NCI-H146 treated with DMSO at 0.1 percent for 48 hours (cell line): Measurements from ENCODE around the gene TMIE.
A peak's percentile ranks its signal among the peaks of the same experiment; 100 is the strongest.
"Not testable (repeated sequence)": the region's sequence is repeated elsewhere in the genome, so short reads cannot be mapped to it uniquely, and the experiment has no call there.

Experiments used
- DNase-seq: peaks from one replicate; lab custom pipeline; 2025; ENCODE audit not compliant: unreplicated experiment; lab: John Stamatoyannopoulos, UW

The TMIE gene

DNA sequence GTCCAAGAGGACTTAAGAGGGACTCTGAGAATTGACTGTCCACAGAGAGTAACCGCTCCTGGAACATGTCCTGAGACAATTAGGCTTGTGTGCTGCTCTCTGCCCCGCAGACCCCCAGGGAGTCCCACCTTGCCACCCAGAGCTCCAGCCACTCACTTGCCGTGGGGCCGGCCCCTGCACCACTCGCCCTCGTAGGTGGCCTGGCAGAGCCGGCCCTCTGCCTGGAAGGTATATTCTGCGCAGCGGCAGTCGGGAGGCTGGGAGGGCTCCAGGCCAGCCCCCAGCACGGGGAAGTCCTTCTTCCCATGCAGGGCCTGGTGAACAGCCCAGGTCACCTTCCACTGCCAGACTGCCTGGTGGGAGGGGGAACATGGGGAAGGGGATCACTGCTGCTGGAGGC, 18.2 kb upstream of the TMIE start:
- no peak for DNase-seq

DNA sequence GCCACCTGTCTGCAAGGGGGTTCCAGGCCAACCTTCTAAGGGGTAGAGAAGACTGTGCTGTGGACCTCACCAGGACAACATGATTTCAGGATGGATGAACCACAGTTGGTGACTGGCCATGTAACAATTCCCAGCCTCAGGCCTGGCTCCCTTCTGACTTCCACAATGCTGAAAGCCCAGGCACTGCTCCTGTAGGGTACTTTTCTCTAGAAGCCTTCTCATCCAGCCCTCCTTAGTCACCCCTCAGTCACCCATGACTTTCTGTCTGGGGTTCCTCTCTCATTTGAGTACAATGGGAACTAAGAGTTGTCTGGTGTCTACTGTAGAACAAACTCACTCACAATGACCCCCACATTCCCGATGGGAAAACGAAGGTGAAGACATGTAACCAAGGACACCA, 16.3 kb upstream of the TMIE start:
- DNase-seq = no peak

DNA sequence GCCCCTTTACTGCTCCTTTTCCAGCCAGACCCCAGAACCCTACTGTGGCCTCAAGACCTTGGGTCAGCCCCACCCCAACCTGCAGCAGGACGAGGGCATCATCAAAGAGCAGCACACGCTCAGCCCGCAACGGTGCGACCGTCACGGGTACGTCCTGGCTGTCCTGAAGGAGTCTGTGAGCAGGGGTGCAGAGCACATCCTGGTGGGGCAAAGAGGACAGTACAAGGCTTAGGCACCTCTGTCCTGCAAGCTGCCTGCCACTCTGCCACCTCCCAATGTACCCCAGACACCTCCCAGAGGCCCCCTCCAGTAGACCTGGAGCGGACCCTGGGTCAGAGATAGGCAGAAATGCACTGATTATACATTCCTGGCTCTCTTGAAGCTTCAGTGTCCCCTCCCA, 15.7 kb upstream of the TMIE start:
- DNase-seq = no peak

DNA sequence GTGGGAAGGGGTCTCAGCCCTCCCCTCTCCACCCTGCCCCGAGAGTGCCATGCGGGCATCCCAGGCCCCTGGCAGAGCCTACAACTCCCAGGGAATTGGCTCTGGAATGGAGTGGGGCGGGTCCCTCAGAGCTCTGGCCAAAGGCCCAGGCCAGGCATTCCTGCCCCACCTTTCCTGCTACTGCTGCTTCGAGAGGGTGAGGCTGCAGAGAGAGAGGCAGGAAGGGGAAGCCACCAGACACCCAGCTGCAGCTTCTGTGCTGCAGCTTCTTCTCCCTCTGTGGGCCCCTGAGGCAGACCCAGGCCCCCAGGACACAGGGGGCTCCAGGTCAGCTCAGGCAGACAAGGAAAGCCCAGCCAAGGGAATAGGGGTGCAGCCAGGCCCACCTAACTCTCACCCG, 10.4 kb upstream of the TMIE start:
- no peak for DNase-seq

DNA sequence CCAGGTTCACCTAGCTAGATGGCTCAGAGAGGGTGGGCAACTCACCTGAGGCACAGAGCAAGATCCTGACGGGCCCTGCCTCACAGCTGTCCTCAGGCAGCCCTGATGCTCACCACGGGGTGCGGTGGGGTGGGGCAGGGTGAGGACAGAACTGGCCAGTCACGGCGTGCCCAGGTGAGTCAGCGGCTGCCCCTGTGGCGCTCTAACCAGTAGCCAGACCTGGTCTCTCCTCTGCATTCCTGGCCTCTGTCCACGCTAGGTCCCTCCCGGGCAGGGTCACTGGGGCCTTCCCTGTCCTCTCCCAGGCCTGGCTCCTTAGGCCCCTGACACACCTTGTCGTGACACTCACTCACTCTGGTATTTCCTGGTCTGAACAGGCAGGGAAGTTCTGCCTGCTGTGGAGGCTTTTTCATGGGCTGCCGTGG, 8.6 kb upstream of the TMIE start:
- peak; percentile 25 for DNase-seq

DNA sequence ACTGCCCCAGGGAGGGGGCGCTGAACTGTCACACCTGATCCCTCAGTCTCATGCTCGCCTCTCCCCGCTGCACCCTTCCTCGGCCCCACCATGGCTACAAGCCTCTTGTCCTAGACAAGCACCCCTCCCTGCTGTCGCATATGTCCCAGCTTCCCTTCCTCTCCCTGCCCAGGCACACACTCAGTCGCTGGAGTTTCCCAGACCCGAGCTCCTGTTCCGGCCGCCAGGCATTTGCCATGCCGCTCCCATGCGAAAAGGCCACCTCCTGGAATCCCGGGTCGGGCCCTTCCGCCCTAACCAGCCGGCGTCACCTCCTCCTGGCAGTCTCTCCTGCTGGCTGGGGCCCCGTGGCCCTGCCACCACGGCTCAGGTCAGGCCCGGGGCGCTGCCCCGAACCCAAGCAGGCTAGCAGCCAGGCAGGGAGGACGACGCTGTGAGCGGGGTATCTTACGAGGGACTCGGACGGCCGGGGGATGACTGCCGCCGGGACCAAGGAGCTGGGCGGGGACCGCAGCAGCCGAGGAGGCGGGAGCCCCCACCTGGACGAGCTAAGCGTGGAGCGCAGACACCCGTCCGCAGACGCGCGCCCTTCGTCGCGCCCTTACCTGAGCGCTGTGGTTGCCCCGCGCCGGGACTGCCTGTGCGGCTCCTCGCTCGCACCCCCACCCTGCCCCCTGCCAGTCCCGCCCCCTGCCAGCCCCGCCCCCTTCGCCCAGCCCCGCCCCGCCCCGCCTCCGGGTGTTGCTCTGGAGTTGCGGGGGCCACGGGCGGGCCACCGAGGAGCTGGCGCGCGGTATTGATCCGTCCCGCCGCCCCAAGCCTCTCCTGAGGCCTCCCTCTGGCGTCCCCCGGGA, 7.9 kb upstream of the TMIE start, which contains the start of gene ALS2CL:
Gene ALS2CL (minus strand): TSS at position 642 of the 854 bp plus-strand sequence. CDS start 4,239 bp downstream, outside the sequence.
- no peak for DNase-seq

DNA sequence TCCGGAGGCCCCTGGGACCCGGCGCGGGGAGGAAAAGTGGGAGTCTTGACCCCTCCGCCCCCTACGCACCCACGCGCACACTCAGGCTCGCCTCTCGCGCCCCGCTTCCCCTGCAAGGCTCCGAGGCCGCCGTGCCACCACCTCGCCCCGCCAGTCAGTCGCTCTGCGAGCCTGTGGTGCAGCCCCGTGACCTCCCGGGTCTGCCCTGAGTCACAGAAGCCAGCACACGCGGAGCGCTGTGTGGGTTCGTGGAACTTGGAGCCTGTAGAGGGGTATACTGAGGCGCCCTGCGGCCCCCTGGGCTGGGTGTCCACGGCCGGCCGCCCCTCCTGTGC, 7.3 kb upstream of the TMIE start:
- DNase-seq = no peak

DNA sequence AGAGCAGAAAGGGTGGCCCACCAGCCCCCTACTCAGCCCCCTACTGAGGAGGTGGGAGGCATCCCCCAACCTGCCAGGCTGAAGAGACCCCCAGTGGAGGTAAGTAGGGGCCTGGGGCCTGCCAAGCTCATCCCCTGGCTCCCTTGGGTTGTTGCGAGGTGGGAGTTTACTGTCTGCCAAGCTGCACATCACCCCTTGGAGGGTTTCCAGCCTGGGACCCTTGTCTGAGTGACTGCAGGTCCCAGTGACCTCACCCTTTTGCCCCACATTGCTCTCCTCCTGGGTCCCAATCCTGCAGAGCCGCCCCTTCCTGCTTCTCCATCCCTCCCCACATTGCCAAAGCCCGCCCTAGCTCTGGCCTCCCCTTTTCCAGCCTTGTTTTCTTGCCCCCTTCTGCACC, 6.7 kb upstream of the TMIE start:
- DNase-seq = no peak

DNA sequence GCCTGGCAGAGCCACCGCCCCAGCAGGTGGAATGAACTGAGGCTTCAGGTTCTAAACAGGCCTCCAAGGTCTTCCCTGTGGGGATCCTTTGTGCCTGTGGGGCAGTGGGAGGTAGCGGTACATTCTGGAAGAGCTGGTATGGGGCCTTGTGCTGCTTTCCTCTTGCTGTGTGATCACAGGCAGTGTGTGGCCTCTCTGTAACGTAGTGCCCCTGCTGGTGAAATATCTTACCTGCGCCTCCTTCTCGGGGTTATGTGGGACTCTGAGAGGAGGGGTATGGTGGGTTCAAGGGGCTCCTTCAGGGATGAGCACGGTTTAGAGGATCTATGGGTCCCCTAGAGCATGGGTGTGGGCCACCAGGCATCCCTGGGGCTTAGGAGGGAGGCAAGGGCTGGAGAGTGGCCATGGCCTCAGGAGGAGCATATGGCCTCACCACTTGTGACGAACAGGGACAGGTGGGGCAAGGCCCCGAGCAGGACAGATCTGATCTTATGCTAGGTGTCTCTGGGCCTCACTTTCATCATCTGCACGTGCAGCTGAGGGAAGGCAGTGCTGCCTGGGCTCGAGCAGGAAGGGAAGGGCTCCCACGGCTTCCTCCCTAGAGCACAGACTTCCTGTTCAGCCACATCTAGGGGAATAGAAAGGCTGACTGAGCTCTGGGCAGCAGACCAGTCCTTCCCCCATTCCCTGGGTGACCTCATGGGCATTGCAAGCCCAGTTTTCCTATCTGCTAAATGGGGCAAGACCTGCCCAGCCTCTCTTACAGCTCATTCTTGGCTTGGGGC, 5.8 kb upstream of the TMIE start:
- DNase-seq = no peak

DNA sequence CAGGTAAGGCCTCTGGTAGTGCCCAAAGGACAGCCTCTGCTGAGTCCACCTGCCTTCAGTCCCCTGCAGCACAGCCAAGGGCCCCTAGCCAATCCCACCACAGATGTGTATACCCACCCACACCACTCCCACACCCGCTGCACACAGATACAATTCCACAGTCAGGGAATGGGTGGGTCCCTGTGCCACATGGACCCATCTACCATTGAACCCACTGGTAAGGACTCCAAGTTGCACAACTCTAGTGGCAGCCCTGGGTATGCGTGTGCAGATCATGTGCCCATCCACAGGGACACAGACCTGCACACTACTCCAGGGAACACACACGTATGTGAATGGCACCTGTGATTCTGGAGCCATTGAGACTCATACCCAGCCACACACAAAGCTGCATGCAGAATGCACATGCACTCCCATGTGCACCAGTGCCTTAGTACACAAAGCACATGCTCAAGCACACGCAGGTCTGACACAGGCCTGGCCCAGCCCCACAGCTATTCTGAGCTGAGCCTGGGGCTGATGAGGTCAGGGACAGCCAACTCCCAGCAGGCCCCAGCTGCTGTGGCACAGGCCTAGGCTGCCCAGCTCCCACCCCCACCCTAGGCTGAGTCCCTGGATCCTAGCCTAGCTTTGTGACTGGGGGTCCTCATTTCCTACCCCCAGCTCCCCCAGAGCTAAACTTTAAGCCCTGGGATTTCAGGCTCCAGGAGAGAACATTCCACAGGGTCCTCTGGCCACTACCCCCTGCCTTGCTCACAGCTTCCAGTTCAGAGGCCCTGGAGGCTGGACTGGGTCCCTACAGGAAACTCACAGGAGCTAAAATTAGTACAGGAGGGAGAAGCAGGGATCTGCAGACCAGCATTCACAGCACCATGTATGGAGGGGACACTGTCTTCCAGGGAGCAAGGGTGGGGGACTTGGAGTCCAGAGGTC, 5.0 kb upstream of the TMIE start:
- no peak for DNase-seq

DNA sequence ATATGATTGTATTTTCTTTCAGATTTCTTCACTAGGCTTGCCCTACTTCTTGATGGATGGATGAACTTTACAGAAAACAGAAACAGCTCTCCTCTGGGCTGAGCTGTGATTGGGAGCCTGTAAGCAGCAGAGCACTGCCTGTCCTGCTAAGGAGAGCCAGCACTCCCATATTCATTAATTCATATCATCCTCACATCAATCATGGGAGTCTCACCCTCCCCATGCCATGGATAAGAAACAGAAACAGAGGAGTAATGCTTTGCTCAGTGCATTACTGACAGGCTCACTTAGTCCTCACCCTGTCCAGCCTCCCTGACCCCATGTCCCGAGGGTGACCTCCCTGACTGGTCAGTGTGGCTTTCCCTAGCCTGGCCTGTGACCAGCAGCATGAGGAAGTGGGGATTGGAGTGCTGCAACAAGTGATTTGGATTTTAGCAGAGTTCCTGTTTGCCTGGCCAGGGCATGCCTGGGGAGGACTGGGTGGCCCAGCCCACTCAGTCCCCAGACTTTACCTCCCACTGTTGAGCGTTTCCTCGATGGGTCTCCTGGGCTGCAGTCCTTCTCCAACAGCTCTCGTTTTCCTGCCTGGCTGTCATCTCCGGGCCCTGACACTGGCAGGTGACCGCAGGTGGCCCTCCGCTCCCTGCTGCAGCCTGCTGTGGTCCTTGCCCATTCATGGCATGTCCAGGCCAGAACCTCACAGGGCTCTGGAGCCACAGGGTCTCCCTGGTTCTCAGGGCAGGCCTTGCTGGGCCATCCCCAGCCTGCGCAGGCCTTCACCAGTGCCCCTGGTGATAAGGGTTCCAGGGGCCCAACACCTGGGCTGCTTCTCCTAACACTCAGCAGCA, 1.3 kb upstream of the TMIE start:
- no peak for DNase-seq

DNA sequence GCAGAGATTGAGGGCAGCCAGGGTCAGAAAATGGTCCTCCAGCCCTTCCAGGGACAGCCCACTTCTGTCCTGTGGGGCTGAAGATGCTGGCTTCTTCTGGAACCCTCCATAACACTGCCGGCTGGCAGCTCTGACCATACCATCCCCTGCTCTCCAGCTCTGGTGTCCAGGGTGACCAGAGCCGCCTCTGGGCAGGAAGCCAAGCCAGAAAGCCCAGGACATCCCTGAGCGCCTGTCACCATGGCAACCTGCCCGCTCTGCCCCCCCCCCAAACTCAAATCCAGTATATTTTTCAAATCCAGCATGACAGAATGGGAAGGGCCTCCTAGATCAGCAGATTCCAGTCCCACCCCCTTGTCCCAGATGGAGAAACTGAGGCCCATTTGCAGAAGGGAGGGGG, 420 bp upstream of the TMIE start:
- peak; percentile 27 for DNase-seq

DNA sequence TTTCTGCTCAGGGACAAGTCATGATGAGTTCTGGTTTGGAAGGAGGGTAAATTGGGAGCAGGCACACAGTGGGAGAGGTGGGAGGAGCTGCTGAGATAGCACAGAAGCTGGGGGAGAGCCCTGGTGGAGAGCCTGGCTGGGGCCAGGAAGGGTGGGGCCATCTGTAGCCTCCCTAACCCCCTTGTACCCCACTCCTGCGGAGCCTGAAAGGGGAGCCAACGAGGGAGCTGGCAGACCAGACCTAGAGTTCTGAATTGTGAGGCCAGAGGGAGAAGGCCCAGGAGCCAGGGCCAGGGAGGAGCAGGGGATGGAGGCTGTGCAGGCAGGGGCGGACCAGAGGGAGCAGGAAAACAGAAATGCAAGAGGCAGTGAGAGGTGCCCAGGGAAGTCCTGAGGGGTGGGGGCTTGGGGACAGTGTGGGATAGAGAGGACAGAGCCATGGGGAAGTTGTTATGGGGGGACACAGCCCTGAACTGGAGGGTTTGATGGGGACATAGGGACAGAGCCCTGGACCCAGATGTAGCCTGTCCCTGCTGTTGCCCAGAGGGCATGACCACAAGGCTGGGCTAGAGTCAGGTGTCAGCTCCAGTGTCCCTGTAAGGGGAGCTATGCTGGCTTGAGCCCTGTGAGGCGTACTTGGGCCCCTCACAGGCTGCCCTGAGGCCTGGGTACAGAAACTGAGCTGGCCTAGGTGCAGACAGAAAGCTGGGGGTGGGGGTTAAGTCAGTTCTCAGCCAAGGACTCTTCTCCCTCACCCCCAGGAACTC, 1.2 kb downstream of the TMIE start:
- no peak for DNase-seq

DNA sequence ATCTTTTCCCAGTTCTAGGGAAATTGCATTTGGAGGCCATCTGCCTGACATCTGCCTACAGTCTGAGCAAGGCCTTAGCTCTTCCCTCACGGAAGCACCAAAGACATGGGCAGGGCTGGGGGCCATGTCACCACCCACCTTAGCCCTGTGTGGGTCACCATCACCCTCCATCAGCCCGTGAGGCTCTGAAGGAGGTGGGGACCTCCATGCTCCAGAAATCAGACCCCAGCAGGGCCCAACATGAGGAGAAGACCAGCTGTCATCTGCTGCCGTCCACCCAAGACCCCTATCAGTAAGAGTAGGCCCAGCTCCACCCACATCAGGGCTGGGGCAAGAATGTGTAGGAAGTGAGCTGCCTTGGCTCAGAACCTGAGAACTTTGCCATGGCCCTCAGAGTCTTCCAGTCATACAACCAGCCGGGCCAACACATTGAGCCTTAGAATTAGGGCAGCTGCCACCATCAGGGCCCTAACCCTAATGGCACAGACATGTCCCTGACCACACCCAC, 1.9 kb downstream of the TMIE start:
- no peak for DNase-seq

DNA sequence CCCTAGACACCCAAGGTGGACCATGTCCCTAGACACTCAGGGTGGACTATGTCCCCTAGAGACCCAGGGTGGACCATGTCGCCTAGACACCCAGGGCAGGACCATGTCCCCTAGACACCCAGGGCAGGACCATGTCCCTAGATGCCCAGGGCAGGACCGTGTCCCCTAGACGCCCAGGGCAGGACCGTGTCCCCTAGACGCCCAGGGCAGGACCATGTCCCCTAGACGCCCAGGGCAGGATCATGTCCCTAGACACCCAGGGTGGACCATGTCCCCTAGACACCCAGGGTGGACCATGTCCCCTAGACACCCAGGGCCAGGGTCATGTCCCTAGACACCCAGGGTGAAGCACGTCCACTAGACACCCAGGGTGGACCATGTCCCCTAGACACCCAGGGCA, 3.2 kb downstream of the TMIE start:
- not testable (repeated sequence) for DNase-seq

DNA sequence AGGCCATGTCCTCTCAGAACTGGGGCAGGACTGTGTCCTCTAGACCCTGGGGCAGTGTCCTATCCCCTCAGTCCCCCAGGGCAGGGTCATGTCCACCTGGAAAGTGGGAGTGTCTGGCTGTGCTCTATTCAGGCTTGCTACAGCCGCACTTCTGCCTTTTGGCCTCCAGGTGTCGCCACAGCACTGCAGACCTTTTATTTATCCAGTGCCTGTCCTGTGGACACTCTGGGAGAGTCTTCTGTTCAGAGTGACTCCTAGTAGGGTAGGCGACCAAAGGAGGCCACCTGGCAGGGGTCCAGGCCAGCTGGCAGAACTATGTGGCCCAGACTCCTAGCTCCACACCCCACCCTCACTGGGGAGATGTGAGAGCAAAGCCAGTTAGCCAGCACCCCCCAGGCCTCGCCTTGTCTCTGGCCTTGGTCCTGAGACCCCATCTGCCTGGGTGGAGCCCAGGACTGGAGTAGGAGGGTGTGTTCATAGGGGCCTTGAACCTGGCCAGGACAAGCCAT, 3.9 kb downstream of the TMIE start:
- DNase-seq = peak; percentile 35

DNA sequence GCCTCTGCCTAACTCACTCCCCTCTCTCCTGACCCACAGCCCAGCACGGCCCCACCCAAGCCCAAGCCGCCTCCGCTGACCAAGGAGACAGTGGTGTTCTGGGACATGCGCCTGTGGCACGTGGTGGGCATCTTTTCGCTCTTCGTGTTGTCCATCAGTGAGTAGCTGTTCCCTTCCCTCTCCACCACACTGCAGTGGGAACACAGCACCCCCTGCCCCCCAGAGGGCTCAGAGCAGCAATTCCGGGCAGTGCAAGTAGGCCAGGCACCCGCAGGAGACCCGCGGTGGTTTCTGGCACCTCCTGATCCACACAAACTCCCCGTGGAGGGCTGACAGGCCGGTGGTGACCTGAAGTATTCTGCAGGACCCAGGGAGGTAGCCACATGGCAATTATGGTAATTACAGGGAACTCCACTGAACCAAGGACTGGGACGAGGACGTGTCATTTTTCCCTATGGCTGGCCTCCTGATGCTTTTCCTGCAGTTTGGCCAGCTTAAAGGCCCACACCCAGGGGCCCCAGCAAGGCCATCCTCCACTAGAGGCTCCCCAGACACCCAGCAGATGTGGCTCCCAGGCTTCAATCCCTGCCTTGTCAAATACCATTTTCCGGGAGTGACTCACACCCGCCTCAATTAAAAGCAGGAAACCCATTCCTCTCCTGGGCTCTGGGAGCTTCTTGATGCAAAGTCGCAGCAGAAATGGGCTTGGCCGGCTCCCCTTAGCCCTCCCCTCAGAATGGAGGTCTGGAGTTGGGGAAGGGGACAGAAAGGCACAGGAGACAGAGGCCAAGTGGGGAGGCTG, 4.8 kb downstream of the TMIE start:
- DNase-seq = peak; percentile 8
